ENCODE results near the gene USP7.
"Not testable (repeated sequence)": the region's sequence is repeated elsewhere in the genome, so short reads cannot be mapped to it uniquely, and the experiment has no call there.

USP7 gene

DNA sequence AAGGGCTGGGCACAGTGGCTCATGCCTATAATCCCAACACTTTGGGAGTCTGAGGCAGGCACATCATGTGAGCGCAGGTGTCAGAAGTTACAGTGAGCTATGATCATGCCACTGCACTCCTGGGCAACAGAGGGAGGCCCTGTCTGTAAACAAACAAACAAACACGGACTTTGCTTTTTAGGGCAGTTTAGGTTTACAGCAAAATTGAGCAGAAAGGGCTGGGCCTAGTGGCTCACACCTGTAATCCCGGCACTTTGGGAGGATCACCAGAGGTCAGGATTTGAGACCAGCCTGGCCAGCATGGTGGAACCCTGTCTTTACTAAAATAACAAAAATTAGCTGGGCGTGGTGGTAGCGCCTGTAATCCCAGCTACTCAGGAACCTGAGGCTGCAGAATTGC, 91.6 kb downstream of the USP7 start:
- DNase-seq (ENCODE audit: extremely low spot score) = no peak
- TF ChIP-seq, protein P1, sequence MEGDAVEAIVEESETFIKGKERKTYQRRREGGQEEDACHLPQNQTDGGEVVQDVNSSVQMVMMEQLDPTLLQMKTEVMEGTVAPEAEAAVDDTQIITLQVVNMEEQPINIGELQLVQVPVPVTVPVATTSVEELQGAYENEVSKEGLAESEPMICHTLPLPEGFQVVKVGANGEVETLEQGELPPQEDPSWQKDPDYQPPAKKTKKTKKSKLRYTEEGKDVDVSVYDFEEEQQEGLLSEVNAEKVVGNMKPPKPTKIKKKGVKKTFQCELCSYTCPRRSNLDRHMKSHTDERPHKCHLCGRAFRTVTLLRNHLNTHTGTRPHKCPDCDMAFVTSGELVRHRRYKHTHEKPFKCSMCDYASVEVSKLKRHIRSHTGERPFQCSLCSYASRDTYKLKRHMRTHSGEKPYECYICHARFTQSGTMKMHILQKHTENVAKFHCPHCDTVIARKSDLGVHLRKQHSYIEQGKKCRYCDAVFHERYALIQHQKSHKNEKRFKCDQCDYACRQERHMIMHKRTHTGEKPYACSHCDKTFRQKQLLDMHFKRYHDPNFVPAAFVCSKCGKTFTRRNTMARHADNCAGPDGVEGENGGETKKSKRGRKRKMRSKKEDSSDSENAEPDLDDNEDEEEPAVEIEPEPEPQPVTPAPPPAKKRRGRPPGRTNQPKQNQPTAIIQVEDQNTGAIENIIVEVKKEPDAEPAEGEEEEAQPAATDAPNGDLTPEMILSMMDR (IDR thresholded peaks at IDR 0.05; ENCODE audit: control extremely low read depth, extremely low read depth, low read depth, missing control alignments) = no peak
- ChIA-PET CTCF (interaction anchor here (1.8 to 10.1 kb wide), 2 partner anchors 13 to 22 kb away, joined by 4 to 165 read pairs; partner anchors contain the start of gene LITAFD), POLR2A (no interaction called here)

DNA sequence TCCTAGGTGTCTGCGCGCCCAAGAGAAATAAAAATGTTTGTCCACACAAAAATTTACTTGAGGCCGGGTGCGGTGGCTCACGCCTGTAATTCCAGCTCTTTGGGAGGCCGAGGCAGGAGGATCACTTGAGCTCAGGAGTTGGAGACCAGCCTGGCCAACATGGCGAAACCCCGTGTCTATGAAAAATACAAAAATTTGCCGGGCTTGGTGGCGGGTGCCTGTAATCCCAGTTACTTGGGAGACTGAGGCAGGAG, 93.8 kb downstream of the USP7 start:
- CTCF ChIA-PET = interaction anchor here (0.9 to 10.1 kb wide), 2 partner anchors 15 to 66 kb away, joined by 3 to 165 read pairs; partner anchors contain the start of gene LITAFD
- POLR2A ChIA-PET; DNase-seq (ENCODE audit: extremely low spot score): not testable (repeated sequence)

DNA sequence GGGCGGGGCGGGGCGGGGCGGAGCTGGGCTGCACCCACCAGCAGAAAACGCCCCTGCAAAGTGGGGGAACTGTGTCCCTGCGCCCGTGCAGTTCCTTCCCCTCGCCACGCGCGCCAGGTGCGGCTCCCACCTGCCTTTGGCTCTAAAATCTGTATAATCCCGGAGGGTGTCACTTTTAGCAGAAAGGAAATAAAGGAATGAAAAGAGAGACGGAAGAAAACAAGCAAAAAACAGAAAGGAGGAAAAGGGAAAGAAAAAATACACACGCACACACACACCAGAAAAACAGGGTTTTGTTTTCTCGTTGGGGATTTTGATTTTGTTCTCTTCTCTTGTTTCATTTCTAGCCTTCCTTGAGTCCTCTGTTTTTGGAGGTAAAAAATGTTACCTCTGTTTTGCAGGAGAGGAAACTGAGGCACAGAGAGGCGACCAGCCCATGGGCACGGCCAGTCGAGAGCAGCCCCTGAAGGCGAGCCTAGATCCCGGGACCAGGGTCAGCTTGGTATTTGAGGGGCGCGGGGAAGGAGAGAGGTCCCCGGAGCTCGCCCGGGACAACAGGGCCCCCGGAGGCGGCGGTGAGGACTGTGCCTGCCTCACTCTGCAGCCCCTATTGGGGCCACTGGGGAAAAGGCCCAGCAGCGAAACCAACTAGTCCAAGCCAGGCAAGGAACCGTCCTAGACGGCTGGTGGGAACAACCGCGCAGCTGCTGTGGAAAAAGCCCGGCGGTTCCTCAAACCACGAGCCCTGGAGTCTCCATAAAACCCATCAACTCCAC, 94.3 kb downstream of the USP7 start:
- ChIA-PET POLR2A (interaction anchor here (0.8 to 1.3 kb wide), 7 partner anchors 11 to 224 kb away, joined by 3 to 14 read pairs (median 5); partner anchors contain the start of genes HAPSTR1, PMM2 and TMEM186), CTCF (interaction anchor here (0.6 to 10.1 kb wide), 7 partner anchors 14 to 140 kb away, joined by 3 to 165 read pairs (median 3); partner anchors contain the start of gene LITAFD)
- DNase-seq (ENCODE audit: extremely low spot score) = no peak
- TF ChIP-seq, protein P1 (IDR thresholded peaks at IDR 0.05; ENCODE audit: control extremely low read depth, extremely low read depth, low read depth, missing control alignments) = no peak

DNA sequence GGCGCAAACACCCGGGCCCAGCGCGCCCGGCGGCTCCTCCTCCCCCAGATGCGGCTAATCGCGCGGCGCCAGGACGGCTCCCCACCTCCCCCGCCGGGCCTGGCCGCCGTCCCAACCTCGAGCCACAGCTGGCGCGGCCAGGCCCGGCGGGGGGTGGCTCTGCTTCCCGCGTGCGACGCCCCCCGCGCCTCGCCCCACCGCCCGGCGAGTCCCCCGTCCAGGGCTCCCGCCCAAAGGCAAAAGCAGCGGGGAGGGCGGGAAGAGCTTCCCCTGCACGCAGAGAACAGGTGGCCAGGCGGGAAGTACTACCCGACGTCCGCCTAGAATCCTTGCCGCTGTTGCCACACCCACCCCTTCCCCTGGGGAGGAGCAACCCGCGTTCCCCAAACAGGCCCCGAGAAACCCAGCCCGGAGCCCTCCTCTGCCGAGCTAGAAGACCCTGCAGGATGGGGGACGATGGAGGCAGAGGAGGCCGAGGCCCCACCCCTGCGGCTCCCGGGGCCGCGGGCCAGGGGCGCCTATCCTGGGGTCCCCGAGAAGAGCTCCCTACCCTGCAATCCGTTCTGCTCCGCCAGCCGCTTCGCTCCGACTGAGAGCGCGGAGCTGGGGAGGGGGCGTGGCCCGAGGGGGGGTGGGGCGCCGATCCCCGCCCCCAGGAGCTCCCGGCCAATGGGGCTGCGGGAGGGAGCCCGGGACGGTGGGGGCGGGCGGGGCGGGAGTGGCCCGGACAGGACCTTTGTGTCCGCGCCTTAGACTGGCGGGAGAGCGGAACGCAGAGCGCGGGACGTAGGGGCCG, 95.1 kb downstream of the USP7 start, which contains the start of gene CARHSP1:
Gene CARHSP1 (minus strand): TSS at position 591 of the 796 bp plus-strand sequence. CDS start 9,678 bp downstream, outside the sequence.
- TF ChIP-seq, protein P1 (IDR thresholded peaks at IDR 0.05; ENCODE audit: control extremely low read depth, extremely low read depth, low read depth, missing control alignments) = no peak
- ChIA-PET CTCF (interaction anchor here (0.6 to 10.1 kb wide), 7 partner anchors 13 to 211 kb away, joined by 3 to 165 read pairs (median 3); partner anchors contain the start of gene LITAFD), POLR2A (interaction anchor here (0.6 to 1.3 kb wide), 9 partner anchors 10 to 224 kb away, joined by 3 to 14 read pairs (median 5); partner anchors contain the start of genes HAPSTR1, PMM2 and TMEM186)
- peak; percentile 98 for DNase-seq (ENCODE audit: extremely low spot score)

DNA sequence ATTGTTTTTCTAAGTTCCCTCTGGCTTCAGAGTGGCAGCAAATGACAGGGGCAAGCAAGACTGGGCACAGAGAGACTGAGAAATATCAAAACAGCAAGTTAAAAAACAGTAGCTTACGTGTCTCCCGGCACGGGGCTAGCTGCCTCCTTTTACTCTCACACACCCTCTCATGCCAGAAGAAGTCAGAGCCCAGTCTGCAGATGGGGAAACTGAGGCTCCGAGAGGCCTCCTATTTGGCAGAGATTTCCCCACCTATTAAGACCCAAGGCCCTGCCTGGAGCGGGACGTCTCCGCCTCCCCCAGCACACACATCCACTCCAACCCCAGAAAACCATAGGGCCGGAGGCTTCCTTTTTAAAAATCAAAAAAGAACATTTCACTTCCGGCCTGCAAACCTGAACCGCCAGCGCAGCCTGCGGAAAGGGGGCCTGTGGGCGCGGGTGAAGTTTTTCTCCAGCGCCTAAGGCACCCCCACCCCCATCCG, 95.7 kb downstream of the USP7 start:
- DNase-seq (ENCODE audit: extremely low spot score) = no peak
- ChIA-PET CTCF (interaction anchor here (0.9 to 10.1 kb wide), 4 partner anchors 17 to 211 kb away, joined by 3 to 165 read pairs (median 3); partner anchors contain the start of gene LITAFD), POLR2A (interaction anchor here (1.1 to 1.3 kb wide), 4 partner anchors 10 to 223 kb away, joined by 5 to 14 read pairs (median 6); partner anchors contain the start of gene HAPSTR1)
- TF ChIP-seq, protein P1 (IDR thresholded peaks at IDR 0.05; ENCODE audit: control extremely low read depth, extremely low read depth, low read depth, missing control alignments) = no peak

DNA sequence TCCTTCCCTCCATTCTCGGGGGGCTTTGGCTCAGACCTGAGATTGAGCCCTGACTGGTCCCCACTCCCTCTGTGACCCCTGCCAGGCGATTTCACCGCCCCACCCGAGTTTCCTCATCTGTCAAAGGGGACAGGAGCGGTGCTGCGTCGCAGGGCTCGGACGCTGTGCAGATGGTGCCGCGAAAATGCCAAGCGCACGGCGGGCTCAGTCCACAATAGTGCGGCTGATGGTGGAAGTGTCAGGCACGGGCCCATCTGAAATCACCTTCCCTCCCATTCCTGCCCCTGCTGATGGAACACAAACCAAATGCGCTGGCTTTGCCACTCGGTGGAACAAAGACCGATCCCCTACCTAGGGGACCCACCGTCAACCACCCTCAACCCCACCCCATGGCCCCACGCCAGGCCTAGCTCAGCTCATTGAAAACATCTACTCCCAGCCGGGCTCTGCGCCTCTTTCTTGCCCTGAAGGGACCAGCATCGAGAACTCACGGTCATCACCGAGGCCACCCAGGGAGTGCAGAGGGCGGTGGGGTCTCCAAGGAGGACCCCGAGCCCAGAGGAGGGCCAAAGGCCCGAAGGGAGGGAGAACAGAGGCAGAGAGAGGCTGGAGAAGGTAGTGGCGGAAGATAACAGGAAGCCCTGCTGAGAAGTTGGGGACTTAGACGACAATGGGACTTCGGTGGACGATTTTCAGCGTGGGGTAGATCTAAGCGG, 96.3 kb downstream of the USP7 start:
- ChIA-PET POLR2A (interaction anchor here (0.6 kb wide), 1 partner anchor 224 kb away, joined by 5 read pairs; the partner anchor contains the start of gene HAPSTR1), CTCF (interaction anchor here (2.1 to 10.1 kb wide), 2 partner anchors 13 to 18 kb away, joined by 7 to 165 read pairs; partner anchors contain the start of gene LITAFD)
- TF ChIP-seq, protein P1 (IDR thresholded peaks at IDR 0.05; ENCODE audit: control extremely low read depth, extremely low read depth, low read depth, missing control alignments) = no peak
- DNase-seq (ENCODE audit: extremely low spot score) = no peak

Data from GM10248 (cell line).